Fibroblast of pulmonary artery (primary cell): ENCODE results near the gene RASL11B.

ENCODE experiments used
- DNase-seq: peaks from one replicate; pipeline ENCODE4 v3.0.0-alpha.2; 2010; ENCODE audit warnings: low read depth
- H3K4me3 ChIP-seq: replicated peaks from 2 replicates; pipeline ENCODE4 v1.5.1; 2011; ENCODE audit warnings: low read depth, mild to moderate bottlenecking, control low read depth, low read length, moderate library complexity
- TF ChIP-seq, protein P1 (sequence below): IDR thresholded peaks from 2 replicates; pipeline ENCODE4 v1.5.1; 2011; ENCODE audit warnings: mild to moderate bottlenecking, control low read depth, low read length, inconsistent platforms; ENCODE audit errors: missing control alignments

The RASL11B gene

DNA sequence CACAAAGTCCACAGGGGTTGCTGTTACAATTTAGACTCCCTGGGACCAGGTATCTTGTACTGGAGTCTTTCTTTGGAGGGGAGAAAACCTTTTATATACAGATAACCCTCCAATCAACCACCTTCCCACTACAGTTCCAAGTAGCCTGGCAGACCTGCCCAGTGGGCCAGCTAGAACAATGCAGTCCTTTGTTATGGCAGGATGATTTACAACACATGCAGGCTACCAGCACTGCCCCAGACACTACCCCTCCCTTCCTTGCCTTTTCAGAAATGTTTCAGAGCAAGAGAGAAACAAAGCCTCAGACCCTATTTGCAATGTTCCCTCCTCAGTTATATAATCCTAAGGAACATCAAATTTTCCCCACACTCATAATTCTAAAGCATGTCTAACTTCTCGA, 11.1 kb downstream of the RASL11B start:
- DNase-seq: no peak
- H3K4me3 ChIP-seq: no peak overlapping the region
- TF ChIP-seq, protein P1, sequence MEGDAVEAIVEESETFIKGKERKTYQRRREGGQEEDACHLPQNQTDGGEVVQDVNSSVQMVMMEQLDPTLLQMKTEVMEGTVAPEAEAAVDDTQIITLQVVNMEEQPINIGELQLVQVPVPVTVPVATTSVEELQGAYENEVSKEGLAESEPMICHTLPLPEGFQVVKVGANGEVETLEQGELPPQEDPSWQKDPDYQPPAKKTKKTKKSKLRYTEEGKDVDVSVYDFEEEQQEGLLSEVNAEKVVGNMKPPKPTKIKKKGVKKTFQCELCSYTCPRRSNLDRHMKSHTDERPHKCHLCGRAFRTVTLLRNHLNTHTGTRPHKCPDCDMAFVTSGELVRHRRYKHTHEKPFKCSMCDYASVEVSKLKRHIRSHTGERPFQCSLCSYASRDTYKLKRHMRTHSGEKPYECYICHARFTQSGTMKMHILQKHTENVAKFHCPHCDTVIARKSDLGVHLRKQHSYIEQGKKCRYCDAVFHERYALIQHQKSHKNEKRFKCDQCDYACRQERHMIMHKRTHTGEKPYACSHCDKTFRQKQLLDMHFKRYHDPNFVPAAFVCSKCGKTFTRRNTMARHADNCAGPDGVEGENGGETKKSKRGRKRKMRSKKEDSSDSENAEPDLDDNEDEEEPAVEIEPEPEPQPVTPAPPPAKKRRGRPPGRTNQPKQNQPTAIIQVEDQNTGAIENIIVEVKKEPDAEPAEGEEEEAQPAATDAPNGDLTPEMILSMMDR: no peak

DNA sequence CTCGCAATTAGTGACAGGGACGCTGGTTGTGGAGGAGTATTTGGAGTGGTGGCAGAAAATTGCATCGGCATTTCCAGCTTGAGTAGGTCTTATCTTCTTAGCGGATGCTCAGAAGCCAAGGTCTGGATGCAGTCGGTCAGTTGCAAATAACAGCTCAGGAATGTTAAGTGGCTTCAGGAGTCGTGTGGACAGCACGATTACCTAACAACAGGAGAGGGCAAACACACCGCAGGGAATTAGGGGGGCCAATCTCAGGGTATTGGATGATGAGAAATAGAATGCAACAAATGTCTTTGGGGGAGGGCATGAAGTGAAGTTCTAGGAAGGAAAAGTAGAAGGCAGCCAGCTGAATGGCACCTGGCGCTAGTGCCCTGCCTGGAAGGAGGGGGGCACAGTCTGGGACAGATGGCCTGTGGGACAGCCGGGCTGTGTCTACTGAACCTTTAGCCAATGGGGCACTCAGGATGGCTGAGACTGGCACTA, 11.8 kb downstream of the RASL11B start:
- no peak overlapping the region for H3K4me3 ChIP-seq
- TF ChIP-seq, protein P1: no peak

DNA sequence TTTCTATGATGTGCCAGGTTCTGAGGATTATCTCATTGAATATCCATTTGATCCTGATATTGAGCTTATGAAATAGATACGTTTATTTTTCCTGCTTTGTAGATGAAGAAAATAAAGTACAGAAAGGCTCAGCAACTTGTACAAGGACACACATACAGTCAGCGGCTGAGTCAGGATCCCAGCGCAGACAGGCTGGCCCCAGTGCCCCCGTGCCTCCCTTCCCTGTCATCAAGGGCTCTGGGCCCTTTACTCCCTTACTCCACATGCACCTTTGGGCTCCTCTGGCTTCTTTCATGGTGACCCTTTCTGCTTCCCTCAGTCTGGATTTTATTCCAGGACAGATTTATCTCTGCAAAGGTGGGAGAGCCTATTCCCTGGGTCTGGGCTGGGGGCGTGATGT, 12.8 kb downstream of the RASL11B start:
- H3K4me3 ChIP-seq: no peak overlapping the region
- no peak for DNase-seq
- TF ChIP-seq, protein P1: no peak

More for the DNA sequence above, 11.8 kb downstream of the RASL11B start:
- DNase-seq: peak; percentile 41

DNA sequence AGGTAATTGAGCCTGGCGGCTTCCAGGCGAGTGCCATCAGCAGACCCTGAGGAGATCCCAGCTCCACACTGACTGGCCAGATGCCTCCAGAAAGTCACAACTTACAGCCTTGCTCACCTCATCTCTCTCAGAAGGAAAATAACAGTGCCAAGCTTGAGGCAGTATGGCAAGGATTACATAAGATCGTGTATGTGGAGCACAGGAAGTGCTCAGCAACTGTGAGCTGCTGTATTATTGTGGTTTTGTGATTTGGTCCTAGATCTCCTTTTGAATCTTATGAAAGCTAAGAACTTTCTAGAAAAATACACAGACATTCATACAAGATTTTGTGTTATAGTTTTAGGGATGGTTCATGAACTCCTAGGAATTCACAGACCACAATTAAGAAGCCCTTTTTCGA, 14.0 kb downstream of the RASL11B start:
- H3K4me3 ChIP-seq: no peak overlapping the region
- TF ChIP-seq, protein P1: no peak
- DNase-seq: no peak

DNA sequence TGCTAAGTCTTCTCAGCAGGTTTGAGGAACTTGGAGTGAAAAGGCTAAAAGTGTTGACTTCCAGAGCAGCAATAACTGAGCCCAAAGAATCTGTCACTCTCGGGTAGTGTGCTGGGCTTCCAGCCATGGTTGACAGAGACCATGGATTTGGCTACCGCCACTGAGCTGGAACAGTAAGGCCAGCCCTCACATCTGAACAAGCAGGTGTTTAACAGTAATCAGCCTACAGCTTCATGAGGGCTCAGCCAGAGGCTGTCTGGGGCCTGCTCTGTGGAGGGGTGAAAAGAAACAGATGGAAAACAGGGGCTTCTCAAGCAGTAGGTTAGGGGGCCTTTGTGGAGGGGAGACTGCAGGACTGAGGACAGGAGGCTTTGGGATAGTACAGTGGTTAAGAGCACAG, 14.9 kb downstream of the RASL11B start:
- TF ChIP-seq, protein P1: no peak
- no peak for DNase-seq
- no peak overlapping the region for H3K4me3 ChIP-seq

DNA sequence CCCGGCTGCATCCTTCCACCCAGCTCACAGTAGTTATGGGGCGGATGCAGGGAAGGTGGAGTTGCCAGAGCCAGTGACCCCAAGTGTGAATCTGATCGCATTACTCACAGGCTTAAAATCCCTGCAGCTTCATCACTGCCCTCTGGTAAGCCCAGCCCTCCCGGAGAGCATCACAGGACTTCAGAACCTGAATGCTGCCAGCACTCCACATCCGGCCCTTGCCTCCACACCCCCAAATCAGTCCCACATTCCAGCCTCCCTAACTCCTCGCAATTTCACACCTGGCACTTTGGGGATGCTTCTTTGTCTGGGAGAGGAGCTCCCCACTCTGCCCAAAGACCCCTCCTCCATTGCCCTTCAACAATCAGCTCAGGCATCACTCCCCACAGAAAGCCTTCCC, 15.6 kb downstream of the RASL11B start:
- no peak overlapping the region for H3K4me3 ChIP-seq
- no peak for DNase-seq
- TF ChIP-seq, protein P1: no peak

DNA sequence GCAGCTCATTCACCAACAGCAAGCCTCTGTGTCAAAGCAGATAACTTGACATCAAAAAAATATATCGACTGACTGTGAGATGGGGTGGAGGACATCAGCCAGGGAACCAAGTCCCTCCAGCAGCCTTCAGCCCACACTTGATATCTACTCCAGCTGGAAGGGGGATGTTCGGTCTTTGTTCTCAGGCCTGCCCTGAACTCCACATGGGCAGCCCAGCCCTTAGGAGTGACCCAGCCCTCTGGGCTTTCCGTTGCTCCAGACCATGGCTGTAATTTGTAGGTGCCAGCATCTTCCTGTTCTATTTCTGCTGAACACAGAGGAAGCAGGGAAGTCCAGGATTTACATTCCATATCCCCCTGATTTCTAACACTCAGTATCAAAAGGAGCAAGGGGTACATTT, 17.4 kb downstream of the RASL11B start:
- DNase-seq: no peak
- TF ChIP-seq, protein P1: no peak
- H3K4me3 ChIP-seq: no peak overlapping the region
